Parathyroid adenoma (tissue), 2 donors: ENCODE results near the gene ARHGAP6.

Source experiments
- H2AFZ ChIP-seq: fragments of 300-600 bp; sonication (generic); one replicate; pipeline ENCODE4 v1.7.0; 2017; ENCODE audit warnings: antibody characterized with exemption, mild to moderate bottlenecking
- H3K27ac ChIP-seq: fragments of 300-600 bp; sonication (generic); one replicate; pipeline ENCODE4 v1.7.0; 2017
- H3K27me3 ChIP-seq: fragments of 300-600 bp; sonication (generic); one replicate; pipeline ENCODE4 v1.7.0; 2017; ENCODE audit warnings: low read length; ENCODE audit not compliant: control insufficient read depth, insufficient read depth
- H3K36me3 ChIP-seq: fragments of 300-600 bp; sonication (generic); one replicate; pipeline ENCODE4 v1.7.0; 2017; ENCODE audit warnings: low read length; ENCODE audit not compliant: control insufficient read depth, insufficient read depth
- H3K4me1 ChIP-seq: fragments of 300-600 bp; sonication (generic); one replicate; pipeline ENCODE4 v1.7.0; 2017; ENCODE audit warnings: control low read depth
- H3K4me2 ChIP-seq: fragments of 300-600 bp; sonication (generic); one replicate; pipeline ENCODE4 v1.7.0; 2017; ENCODE audit warnings: low read length
- H3K4me3 ChIP-seq: fragments of 300-600 bp; sonication (generic); one replicate; pipeline ENCODE4 v1.7.0; 2017; ENCODE audit warnings: low read depth, low read length
- H3K79me2 ChIP-seq: fragments of 300-600 bp; sonication (generic); one replicate; pipeline ENCODE4 v1.7.0; 2017; ENCODE audit warnings: control low read depth
- H3K9ac ChIP-seq: fragments of 300-600 bp; sonication (generic); one replicate; pipeline ENCODE4 v1.7.0; 2017; ENCODE audit warnings: mild to moderate bottlenecking
- H3K9me3 ChIP-seq: fragments of 300-600 bp; sonication (generic); one replicate; pipeline ENCODE4 v1.7.0; 2017; ENCODE audit warnings: low read length; ENCODE audit not compliant: control insufficient read depth
- CTCF ChIP-seq: fragments of 300-600 bp; sonication (generic); IDR thresholded peaks from one replicate; pipeline ENCODE4 v1.7.0; 2017; ENCODE audit warnings: antibody characterized with exemption, mild to moderate bottlenecking
- donor health status: primary hyperparathyroidism.

Gene ARHGAP6

GRCh38 chrX:11117745-11118144, 548.0 kb downstream of the ARHGAP6 start:
- no peaks in the 10 kb centered on the region for H3K79me2 ChIP-seq
- H3K36me3 ChIP-seq: no peaks in the 10 kb centered on the region

DNA sequence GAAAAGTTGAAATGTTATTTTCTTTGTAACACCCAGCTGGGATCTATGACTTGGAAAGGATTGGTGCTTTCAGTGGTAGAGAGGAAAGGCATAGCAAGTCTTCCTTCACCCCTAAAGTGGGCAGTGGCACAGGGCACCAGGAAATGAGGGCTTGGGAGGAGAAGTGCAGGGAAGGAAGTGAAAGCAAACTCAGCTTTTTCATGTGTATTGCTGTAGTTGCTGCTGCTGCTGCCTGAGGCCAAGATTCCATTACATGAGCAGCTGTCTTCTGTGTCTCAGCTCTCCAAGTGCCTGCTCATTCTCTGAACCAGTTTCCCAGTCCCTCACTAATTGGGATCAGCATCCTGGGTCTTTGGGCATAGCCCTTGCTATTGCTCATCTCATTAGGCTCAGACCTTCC, 552.0 kb downstream of the ARHGAP6 start:
- Histone ChIP-seq H3K4me1 (peaks cover 7% of the 10 kb centered on the region), H3K9me3 (no peaks in the 10 kb centered on the region), H3K4me3 (no peak overlapping the region), H3K27ac (no peak overlapping the region), H3K27me3 (no peaks in the 10 kb centered on the region), H3K36me3 (no peaks in the 10 kb centered on the region), H2AFZ (no peak overlapping the region), H3K9ac (no peak overlapping the region), H3K79me2 (no peaks in the 10 kb centered on the region), H3K4me2 (peak overlapping the region; percentile 17)
- TF ChIP-seq CTCF: no peak

More at GRCh38 chrX:11117745-11118144, 548.0 kb downstream of the ARHGAP6 start:
- no peaks in the 10 kb centered on the region for H3K9me3 ChIP-seq
- TF ChIP-seq CTCF: no peak
- no peak overlapping the region for H3K9ac ChIP-seq
- H3K4me1 ChIP-seq: peaks cover 2% of the 10 kb centered on the region
- H3K27me3 ChIP-seq: no peaks in the 10 kb centered on the region
- H3K27ac ChIP-seq: no peak overlapping the region
- no peak overlapping the region for H3K4me3 ChIP-seq
- H3K4me2 ChIP-seq: no peak overlapping the region
- H2AFZ ChIP-seq: no peak overlapping the region

DNA sequence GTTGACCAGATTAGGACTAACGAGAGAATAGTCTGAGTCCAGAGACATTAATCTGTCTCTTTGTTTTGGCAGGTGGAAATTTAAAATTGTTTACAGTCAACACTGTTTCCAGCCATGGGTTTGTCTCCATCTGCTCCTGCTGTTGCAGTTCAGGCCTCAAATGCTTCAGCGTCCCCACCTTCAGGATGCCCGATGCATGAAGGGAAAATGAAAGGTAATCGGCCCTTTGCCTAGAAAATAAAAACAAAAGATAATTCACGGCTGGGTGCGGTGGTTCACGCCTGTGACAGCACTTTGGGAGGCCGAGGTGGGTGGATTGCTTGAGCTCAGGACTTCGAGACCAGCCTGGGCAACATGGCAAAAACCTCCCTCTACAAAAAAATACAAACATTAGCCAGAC, 553.8 kb downstream of the ARHGAP6 start:
- peak overlapping the region; percentile 75 for H2AFZ ChIP-seq
- peak overlapping the region; percentile 80 for H3K4me2 ChIP-seq
- H3K27ac ChIP-seq: peak overlapping the region; percentile 78
- H3K9ac ChIP-seq: no peak overlapping the region
- no peaks in the 10 kb centered on the region for H3K9me3 ChIP-seq
- H3K4me1 ChIP-seq: peaks cover 7% of the 10 kb centered on the region
- H3K79me2 ChIP-seq: no peaks in the 10 kb centered on the region
- no peaks in the 10 kb centered on the region for H3K36me3 ChIP-seq
- H3K4me3 ChIP-seq: peak overlapping the region; percentile 70
- H3K27me3 ChIP-seq: no peaks in the 10 kb centered on the region
- no peak for TF ChIP-seq CTCF

DNA sequence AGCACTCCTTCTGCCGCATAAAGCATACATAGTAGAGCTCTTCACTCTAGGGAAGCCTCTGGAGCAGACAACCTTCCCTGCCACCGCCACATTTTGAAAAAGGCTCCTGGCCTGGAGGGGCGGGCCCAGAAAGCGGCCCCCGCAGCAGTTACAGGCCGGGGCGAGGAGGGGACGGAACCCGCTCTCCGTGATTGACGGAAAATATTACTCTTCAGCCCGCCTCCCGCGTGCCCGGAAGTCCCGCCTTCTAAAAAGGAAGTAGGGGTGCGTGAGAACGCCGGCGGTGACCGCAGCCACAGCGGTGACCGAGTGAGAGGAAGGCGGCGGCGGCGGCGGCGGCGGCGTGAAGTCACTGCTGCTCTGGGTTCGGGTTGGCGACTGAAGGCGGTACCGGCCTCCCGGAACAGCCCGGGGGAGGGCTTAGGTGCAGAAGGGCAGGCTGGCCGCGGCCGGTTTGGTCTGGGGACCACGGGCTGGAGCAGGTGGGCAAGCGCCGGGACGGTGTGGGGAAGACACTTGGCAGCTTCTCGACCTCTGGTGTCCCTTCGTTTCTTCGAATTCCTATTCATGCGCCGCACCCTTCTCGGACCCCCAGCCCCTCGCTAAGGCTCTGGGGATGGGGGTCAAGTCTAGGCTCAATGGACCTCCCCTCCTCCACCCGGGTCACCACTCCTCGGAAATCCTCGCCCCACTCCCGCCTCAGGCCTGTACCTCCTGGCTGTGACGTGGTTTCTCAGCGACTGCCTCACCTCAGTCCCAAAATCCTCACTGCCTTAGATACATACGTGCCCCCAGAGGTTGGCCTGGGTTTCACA, 554.5 kb downstream of the ARHGAP6 start, which contains the start of gene HCCS:
Gene HCCS, plus strand, starts transcription at position 296 of the 815 bp plus-strand sequence. CDS start 729 bp downstream, outside the sequence.
- peak within 1 kb of the TSS; percentile 80 for H3K4me2 ChIP-seq
- H3K4me3 ChIP-seq: peak within 1 kb of the TSS; percentile 70
- TF ChIP-seq CTCF: peak; percentile 5
- H2AFZ ChIP-seq: peak within 1 kb of the TSS; percentile 75
- no peaks in the 10 kb centered on the region for H3K9me3 ChIP-seq
- no peaks in the 10 kb centered on the region for H3K36me3 ChIP-seq
- peak within 1 kb of the TSS; percentile 72 for H3K9ac ChIP-seq
- peaks cover 7% of the 10 kb centered on the region for H3K4me1 ChIP-seq
- H3K27me3 ChIP-seq: no peaks in the 10 kb centered on the region
- H3K79me2 ChIP-seq: no peaks in the 10 kb centered on the region
- peak within 1 kb of the TSS; percentile 78 for H3K27ac ChIP-seq

- H2AFZ ChIP-seq: no peak overlapping the region
- no peak overlapping the region for H3K9ac ChIP-seq
- no peak for TF ChIP-seq CTCF
- peaks cover 7% of the 10 kb centered on the region for H3K4me1 ChIP-seq
- H3K9me3 ChIP-seq: no peaks in the 10 kb centered on the region
- no peak overlapping the region for H3K4me2 ChIP-seq
- H3K4me3 ChIP-seq: no peak overlapping the region
- no peaks in the 10 kb centered on the region for H3K79me2 ChIP-seq
- H3K27ac ChIP-seq: no peak overlapping the region
- H3K36me3 ChIP-seq: no peaks in the 10 kb centered on the region
- H3K27me3 ChIP-seq: no peaks in the 10 kb centered on the region
Observed at GRCh38 chrX:11109968-11110367, 555.8 kb downstream of the ARHGAP6 start.
